ENCODE measurements around the gene MYRIP.

- TF ChIP-seq REST (IDR thresholded peaks at IDR 0.05; ENCODE audit: insufficient read depth in 1 of 2, low read depth in 2 of 2, low read length in 2 of 2), result no peak
- TF ChIP-seq TAF1 (IDR thresholded peaks at IDR 0.05; ENCODE audit: borderline replicate concordance, insufficient read depth, low read length), result no peak
- no peak for TF ChIP-seq POLR2AphosphoS5 (IDR thresholded peaks at IDR 0.05; ENCODE audit: low read depth, low read length)
- TF ChIP-seq SIN3A (IDR thresholded peaks at IDR 0.05; ENCODE audit: borderline replicate concordance, insufficient read depth, low read length), result no peak
- TF ChIP-seq FOXP2 (optimal IDR thresholded peaks at IDR 0.05; ENCODE audit: borderline replicate concordance, extremely low read depth, extremely low read length, insufficient read depth), result no peak
These were observed 499.5 kb downstream of the MYRIP start for GRCh38 chr3:40308725-40309417.

All from PFSK-1 (cell line).